SU-DHL-6 (cell line): ENCODE results near the gene SLC39A3.

ENCODE experiments used
- H2AFZ ChIP-seq: fragments of 200-600 bp; sonication (generic); 2 replicates; pipeline ENCODE4 v1.6.1; 2014; ENCODE audit warnings: low read depth, mild to moderate bottlenecking, moderate library complexity, mixed read lengths, antibody characterized with exemption, low read length; ENCODE audit not compliant: severe bottlenecking
- H3F3A ChIP-seq: fragments of 200-600 bp; shearing (Covaris generic); 2 replicates; pipeline ENCODE4 v1.6.0; 2016; ENCODE audit warnings: antibody characterized with exemption, mild to moderate bottlenecking; ENCODE audit not compliant: insufficient read depth
- H3K27ac ChIP-seq: fragments of 200-600 bp; sonication (generic); 2 replicates; pipeline ENCODE4 v1.5.1; 2016; ENCODE audit warnings: low read depth, mild to moderate bottlenecking, low read length, moderate library complexity, mixed read lengths
- H3K27me3 ChIP-seq: fragments of 200-600 bp; sonication (generic), shearing (Covaris generic); 2 replicates; pipeline ENCODE4 v1.6.0; 2014; ENCODE audit warnings: mild to moderate bottlenecking, low read length
- H3K36me3 ChIP-seq: fragments of 200-600 bp; sonication (generic); 2 replicates; pipeline ENCODE4 v1.6.1; 2014; ENCODE audit warnings: mild to moderate bottlenecking, low read length, mixed read lengths
- H3K4me2 ChIP-seq: fragments of 300-600, 200-600 bp; shearing (Covaris generic), sonication (generic); 2 replicates; pipeline ENCODE4 v1.6.0; 2014; ENCODE audit warnings: low read length, low read depth, mild to moderate bottlenecking; ENCODE audit not compliant: poor library complexity, severe bottlenecking
- H3K4me3 ChIP-seq: fragments of 200-600 bp; sonication (generic); 2 replicates; pipeline ENCODE4 v1.5.1; 2014; ENCODE audit warnings: antibody characterized with exemption, low read length, mild to moderate bottlenecking, mixed read lengths; ENCODE audit not compliant: insufficient read depth, poor library complexity, severe bottlenecking
- H3K79me2 ChIP-seq: fragments of 200-600 bp; sonication (generic); 2 replicates; pipeline ENCODE4 v1.6.1; 2014; ENCODE audit warnings: mild to moderate bottlenecking, low read length, moderate library complexity; ENCODE audit not compliant: insufficient read depth
- H3K9ac ChIP-seq: fragments of 200-600 bp; sonication (generic); 2 replicates; pipeline ENCODE4 v1.7.0; 2014; ENCODE audit warnings: mild to moderate bottlenecking, low read length
- H3K9me2 ChIP-seq: fragments of 200-600 bp; sonication (generic); replicated peaks from 2 replicates; pipeline ENCODE4 v1.6.1; 2014; ENCODE audit warnings: low read length; ENCODE audit not compliant: insufficient read depth
- H3K9me3 ChIP-seq: fragments of 200-600 bp; sonication (generic); 2 replicates; pipeline ENCODE4 v1.6.1; 2014; ENCODE audit warnings: low read length, mixed read lengths; ENCODE audit not compliant: insufficient read depth
- H4K20me1 ChIP-seq: fragments of 200-600 bp; sonication (generic); 2 replicates; pipeline ENCODE4 v1.6.1; 2014; ENCODE audit warnings: low read depth, mild to moderate bottlenecking, antibody characterized with exemption, low read length, moderate library complexity, mixed read lengths
- CTCF ChIP-seq: fragments of 200-600 bp; sonication (generic); IDR thresholded peaks from one replicate; pipeline ENCODE4 v1.5.1; 2017; ENCODE audit warnings: antibody characterized with exemption, mild to moderate bottlenecking, low read length, moderate library complexity; ENCODE audit not compliant: insufficient read depth, poor library complexity, severe bottlenecking
- EZH2phosphoT487 ChIP-seq: fragments of 200-600 bp; sonication (generic), shearing (Covaris generic); conservative IDR thresholded peaks from 2 replicates; pipeline ENCODE4 v1.6.1; 2018; ENCODE audit warnings: mild to moderate bottlenecking, antibody characterized with exemption, low read length, moderate library complexity, mixed read lengths

SLC39A3 gene

GRCh38 chr19:2683430-2684003 lies 56.3 kb downstream of the SLC39A3 start:
- Histone ChIP-seq H3K4me2 (no peak overlapping the region), H3K27ac (no peak overlapping the region), H3K4me3 (no peak overlapping the region), H3K79me2 (no peaks in the 10 kb centered on the region), H4K20me1 (no peaks in the 10 kb centered on the region), H3K36me3 (no peaks in the 10 kb centered on the region), H3K9me3 (no peaks in the 10 kb centered on the region), H3K9ac (no peak overlapping the region), H3K9me2 (no peaks in the 10 kb centered on the region), H3K27me3 (no peaks in the 10 kb centered on the region), H3F3A (no peaks in the 10 kb centered on the region; the same call in 1 of the 2 replicates), H2AFZ (no peak overlapping the region)
- TF ChIP-seq CTCF (no peak), EZH2phosphoT487 (no peak)
